ENCODE results near the gene PRKG2.

DNA sequence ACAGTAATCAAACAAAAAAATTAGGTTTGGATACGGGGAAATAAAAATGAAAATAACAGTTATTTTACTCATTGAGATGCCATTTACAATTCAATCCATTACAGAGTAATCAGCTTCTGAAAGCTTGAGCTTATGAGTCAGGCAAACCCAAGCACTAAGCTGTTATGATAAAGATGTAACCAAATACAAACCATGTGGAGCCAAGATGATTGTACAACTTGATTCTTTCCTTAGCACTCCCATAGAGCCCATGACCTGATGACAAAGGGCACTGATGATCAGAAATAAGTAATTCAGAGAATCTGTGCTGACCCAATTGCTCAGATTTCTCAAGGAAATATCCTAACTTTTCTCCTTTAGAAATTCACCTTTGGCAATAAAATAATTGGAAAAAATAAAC lies 40.5 kb upstream of the PRKG2 start:
- TF ChIP-seq, protein P1, sequence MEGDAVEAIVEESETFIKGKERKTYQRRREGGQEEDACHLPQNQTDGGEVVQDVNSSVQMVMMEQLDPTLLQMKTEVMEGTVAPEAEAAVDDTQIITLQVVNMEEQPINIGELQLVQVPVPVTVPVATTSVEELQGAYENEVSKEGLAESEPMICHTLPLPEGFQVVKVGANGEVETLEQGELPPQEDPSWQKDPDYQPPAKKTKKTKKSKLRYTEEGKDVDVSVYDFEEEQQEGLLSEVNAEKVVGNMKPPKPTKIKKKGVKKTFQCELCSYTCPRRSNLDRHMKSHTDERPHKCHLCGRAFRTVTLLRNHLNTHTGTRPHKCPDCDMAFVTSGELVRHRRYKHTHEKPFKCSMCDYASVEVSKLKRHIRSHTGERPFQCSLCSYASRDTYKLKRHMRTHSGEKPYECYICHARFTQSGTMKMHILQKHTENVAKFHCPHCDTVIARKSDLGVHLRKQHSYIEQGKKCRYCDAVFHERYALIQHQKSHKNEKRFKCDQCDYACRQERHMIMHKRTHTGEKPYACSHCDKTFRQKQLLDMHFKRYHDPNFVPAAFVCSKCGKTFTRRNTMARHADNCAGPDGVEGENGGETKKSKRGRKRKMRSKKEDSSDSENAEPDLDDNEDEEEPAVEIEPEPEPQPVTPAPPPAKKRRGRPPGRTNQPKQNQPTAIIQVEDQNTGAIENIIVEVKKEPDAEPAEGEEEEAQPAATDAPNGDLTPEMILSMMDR (conservative IDR thresholded peaks at IDR 0.05; ENCODE audit: low read depth, low read length), result no peak
- no peak for TF ChIP-seq EZH2 (IDR thresholded peaks at IDR 0.05; ENCODE audit: borderline replicate concordance, low read depth, low read length, poor library complexity, severe bottlenecking)

All from A673 (cell line).